ENCODE results near the gene DDA1. TPM values are rescaled to one million over a fixed set of nuclear protein-coding genes. Genes with fewer than 3 reads are reported as not detected.

The DDA1 gene
- total and polyA plus RNA-seq, 9 of the 15 experiments (the other 6 are each of a cell fraction or from before 2014, with no cell fraction given): 1.4 to 83.8 (median 33.8) TPM

DNA sequence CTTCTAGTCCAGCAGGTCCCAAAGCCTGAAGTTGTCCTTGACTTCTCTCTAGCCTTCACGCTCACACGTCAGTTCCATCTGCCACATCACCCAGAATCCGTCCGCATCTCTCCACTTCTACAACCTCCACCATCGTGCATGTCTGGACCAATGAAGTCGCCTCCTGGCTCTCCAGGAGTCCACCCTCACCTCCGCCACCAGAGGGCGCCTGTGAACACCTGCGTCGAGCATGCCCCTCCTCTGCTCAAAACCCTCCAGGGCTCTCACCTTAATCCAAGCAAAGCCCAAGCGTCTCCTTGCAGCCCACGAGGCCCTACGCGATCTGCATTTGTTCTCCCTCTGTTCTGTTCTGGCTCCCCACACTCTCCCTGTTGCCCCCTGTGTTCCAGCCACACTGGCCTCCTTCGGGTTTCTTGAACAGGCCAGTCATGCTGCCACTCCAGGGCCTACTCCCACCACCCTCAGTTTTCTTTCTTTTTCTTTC lies 48.5 kb upstream of the DDA1 start (continued):
- peak; percentile 76 for TF ChIP-seq JUND (IDR thresholded peaks at IDR 0.05; ENCODE audit: borderline replicate concordance, low read depth, low read length)
- TF ChIP-seq JUND (tag; IDR thresholded peaks at IDR 0.05; ENCODE audit: borderline replicate concordance, low read depth, low read length): peak; percentile 43; the same call in 1 of the 3 replicates
- TF ChIP-seq ETV6 (IDR thresholded peaks at IDR 0.05; ENCODE audit: borderline replicate concordance in 1 of 2, low read depth in 2 of 2, low read length in 1 of 2): no peak
- no peak for TF ChIP-seq ETV6 (CRISPR knock-in tag; IDR thresholded peaks at IDR 0.05; ENCODE audit: borderline replicate concordance)
- TF ChIP-seq ZEB2 (IDR thresholded peaks at IDR 0.05): peak; percentile 73; the same call in 1 of the 2 replicates
- no peak for TF ChIP-seq GABPB2 (CRISPR knock-in tag; conservative IDR thresholded peaks at IDR 0.05)
- TF ChIP-seq MECOM (CRISPR knock-in tag; IDR thresholded peaks at IDR 0.05): no peak
- TF ChIP-seq, protein P1, sequence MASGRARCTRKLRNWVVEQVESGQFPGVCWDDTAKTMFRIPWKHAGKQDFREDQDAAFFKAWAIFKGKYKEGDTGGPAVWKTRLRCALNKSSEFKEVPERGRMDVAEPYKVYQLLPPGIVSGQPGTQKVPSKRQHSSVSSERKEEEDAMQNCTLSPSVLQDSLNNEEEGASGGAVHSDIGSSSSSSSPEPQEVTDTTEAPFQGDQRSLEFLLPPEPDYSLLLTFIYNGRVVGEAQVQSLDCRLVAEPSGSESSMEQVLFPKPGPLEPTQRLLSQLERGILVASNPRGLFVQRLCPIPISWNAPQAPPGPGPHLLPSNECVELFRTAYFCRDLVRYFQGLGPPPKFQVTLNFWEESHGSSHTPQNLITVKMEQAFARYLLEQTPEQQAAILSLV (tag; IDR thresholded peaks at IDR 0.05): no peak
- TF ChIP-seq, protein P2, sequence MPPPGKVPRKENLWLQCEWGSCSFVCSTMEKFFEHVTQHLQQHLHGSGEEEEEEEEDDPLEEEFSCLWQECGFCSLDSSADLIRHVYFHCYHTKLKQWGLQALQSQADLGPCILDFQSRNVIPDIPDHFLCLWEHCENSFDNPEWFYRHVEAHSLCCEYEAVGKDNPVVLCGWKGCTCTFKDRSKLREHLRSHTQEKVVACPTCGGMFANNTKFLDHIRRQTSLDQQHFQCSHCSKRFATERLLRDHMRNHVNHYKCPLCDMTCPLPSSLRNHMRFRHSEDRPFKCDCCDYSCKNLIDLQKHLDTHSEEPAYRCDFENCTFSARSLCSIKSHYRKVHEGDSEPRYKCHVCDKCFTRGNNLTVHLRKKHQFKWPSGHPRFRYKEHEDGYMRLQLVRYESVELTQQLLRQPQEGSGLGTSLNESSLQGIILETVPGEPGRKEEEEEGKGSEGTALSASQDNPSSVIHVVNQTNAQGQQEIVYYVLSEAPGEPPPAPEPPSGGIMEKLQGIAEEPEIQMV (tag; conservative IDR thresholded peaks at IDR 0.05; ENCODE audit: low read depth): no peak
- TF ChIP-seq MED1 (CRISPR knock-in tag; IDR thresholded peaks at IDR 0.05; ENCODE audit: borderline replicate concordance): no peak
- TF ChIP-seq, protein P3, sequence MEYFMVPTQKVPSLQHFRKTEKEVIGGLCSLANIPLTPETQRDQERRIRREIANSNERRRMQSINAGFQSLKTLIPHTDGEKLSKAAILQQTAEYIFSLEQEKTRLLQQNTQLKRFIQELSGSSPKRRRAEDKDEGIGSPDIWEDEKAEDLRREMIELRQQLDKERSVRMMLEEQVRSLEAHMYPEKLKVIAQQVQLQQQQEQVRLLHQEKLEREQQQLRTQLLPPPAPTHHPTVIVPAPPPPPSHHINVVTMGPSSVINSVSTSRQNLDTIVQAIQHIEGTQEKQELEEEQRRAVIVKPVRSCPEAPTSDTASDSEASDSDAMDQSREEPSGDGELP (CRISPR knock-in tag; IDR thresholded peaks at IDR 0.05; ENCODE audit: borderline replicate concordance): peak; percentile 84; the same call in 1 of the 2 replicates
- TF ChIP-seq BRD9 (IDR thresholded peaks at IDR 0.05; ENCODE audit: low read depth, partially characterized antibody): peak; percentile 73
- TF ChIP-seq HMG20B (CRISPR knock-in tag; IDR thresholded peaks at IDR 0.05): no peak
- peak; percentile 6 for TF ChIP-seq CC2D1A (IDR thresholded peaks at IDR 0.05)
- TF ChIP-seq RBBP5 (IDR thresholded peaks at IDR 0.05; ENCODE audit: borderline replicate concordance, insufficient read depth, low read length, poor library complexity, severe bottlenecking): peak; percentile 24
- TF ChIP-seq, protein P4, sequence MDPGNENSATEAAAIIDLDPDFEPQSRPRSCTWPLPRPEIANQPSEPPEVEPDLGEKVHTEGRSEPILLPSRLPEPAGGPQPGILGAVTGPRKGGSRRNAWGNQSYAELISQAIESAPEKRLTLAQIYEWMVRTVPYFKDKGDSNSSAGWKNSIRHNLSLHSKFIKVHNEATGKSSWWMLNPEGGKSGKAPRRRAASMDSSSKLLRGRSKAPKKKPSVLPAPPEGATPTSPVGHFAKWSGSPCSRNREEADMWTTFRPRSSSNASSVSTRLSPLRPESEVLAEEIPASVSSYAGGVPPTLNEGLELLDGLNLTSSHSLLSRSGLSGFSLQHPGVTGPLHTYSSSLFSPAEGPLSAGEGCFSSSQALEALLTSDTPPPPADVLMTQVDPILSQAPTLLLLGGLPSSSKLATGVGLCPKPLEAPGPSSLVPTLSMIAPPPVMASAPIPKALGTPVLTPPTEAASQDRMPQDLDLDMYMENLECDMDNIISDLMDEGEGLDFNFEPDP (CRISPR knock-in tag; IDR thresholded peaks at IDR 0.05): no peak
- TF ChIP-seq XRCC5 (IDR thresholded peaks at IDR 0.05; ENCODE audit: low read depth, low read length): peak; percentile 97
- peak; percentile 61; the same call in 1 of the 2 replicates for TF ChIP-seq CREB1 (IDR thresholded peaks at IDR 0.05)
- TF ChIP-seq CREB1 (CRISPR knock-in tag; IDR thresholded peaks at IDR 0.05): peak; percentile 78
- peak; percentile 41; the same call in 1 of the 2 replicates for TF ChIP-seq PHF8 (IDR thresholded peaks at IDR 0.05; ENCODE audit: borderline replicate concordance, low read length)
- TF ChIP-seq, protein P5, sequence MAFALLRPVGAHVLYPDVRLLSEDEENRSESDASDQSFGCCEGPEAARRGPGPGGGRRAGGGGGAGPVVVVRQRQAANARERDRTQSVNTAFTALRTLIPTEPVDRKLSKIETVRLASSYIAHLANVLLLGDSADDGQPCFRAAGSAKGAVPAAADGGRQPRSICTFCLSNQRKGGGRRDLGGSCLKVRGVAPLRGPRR (CRISPR knock-in tag; IDR thresholded peaks at IDR 0.05): peak; percentile 11; the same call in 1 of the 2 replicates
- peak in 1 of 2 experiments; percentile 78; a peak in 2 of 4 replicates for TF ChIP-seq ARNT (IDR thresholded peaks at IDR 0.05)
- TF ChIP-seq, protein P6, sequence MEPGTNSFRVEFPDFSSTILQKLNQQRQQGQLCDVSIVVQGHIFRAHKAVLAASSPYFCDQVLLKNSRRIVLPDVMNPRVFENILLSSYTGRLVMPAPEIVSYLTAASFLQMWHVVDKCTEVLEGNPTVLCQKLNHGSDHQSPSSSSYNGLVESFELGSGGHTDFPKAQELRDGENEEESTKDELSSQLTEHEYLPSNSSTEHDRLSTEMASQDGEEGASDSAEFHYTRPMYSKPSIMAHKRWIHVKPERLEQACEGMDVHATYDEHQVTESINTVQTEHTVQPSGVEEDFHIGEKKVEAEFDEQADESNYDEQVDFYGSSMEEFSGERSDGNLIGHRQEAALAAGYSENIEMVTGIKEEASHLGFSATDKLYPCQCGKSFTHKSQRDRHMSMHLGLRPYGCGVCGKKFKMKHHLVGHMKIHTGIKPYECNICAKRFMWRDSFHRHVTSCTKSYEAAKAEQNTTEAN (CRISPR knock-in tag; IDR thresholded peaks at IDR 0.05): no peak

All from K562 (cell line).